GM11168 (cell line): ENCODE data around the gene PHF11.

Experiments used
- in situ Hi-C: fragments of 300-500 bp; cut with MboI; formaldehyde crosslinking; loops from one replicate; pipeline ENCODE4 v1.12.0; 2022; ENCODE audit warnings: low sequenced_read_pairs; ENCODE audit not compliant: unreplicated experiment

Gene PHF11

DNA sequence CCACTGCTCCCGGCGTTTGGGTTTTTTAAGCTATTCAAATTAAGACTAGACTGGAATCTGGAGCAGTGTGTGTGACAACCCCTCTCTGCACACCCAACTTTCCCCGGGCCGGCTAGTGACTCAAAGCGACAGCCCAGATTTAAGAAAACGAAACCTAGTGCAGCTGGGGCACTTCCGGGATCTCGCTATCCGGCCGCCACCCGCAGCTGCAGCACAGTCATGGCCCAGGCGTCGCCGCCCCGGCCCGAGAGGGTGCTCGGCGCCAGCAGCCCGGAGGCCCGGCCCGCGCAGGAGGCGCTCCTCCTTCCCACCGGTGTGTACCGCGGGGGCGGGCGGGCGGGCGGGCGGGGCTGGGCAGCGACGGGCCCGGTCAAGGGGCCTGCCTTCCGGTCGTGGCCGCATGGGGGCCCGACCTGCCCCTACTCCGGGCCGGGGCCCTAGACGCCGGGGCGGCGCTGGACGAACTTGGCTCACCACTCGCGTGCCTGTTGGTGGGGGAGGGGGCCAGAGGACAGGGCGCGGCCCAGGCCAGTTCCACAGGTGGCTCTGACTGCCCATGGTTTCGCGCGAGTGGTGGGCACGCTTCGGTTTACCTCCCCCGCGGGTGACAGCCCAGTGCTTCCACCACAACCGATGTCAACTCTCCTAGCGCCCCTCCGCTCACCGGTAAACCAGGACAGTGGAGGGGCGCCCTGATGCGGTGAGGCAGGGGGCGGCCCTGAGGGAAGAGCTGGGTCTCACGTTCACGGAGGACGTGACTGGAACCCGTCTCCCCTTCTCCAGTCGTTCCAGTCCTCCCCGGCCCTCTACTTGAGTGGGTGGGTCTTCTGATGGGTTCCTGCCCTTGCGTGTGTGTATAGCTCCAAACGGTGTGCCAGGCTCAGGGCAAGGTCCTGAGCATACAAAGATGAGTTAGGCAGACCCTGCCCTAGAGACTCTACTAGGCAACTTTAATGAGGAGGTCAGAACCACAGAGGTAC is at the start of gene PHF11:
PHF11 (plus strand) TSS at position 171 of the 980 bp plus-strand sequence; CDS start at position 220, 49 bp downstream.
- in situ Hi-C loops, result no loop called here

- in situ Hi-C loops, result no loop called here
Observed at GRCh38 chr13:49446473-49446872, 49.3 kb upstream of the PHF11 start.

GRCh38 chr13:49448753-49449152 is 47.0 kb upstream of the PHF11 start:
- in situ Hi-C loops, result no loop called here

DNA sequence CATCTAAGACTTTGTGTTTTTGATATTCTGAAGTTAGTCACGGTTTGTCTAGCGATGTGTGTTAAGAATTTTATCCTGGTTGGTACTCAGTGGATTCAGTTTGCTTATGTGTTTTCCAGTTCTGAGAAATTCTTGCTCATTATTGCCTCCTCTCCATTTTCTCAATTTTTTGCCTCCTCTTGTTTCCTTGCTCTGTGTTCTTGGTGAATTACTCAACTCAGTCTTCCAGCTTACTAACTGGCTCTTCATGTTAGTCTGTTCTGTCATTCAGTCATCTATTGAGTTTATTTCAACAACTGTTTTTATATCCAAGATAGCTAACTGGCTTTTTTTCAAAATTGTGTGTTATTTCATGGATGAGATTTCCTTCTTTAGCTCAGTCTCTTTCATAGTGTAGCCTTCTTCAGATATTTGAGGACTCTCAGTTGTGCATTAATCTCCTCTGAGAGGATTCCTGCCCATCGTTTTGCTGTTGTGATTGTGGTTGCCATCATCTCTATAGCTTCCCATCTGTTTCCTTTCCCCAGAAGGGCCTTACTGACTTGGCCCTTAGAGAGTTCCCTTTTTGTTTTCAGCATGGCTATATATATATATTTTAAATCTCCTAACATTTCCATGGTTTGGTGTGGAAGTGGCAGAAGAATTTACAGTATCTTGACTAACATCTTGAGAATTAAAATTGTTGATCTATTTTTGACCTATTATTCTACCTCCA is 45.5 kb upstream of the PHF11 start:
- in situ Hi-C loops, result no loop called here

- in situ Hi-C loops, result no loop called here
Observed at GRCh38 chr13:49452725-49453457, 42.9 kb upstream of the PHF11 start.

DNA sequence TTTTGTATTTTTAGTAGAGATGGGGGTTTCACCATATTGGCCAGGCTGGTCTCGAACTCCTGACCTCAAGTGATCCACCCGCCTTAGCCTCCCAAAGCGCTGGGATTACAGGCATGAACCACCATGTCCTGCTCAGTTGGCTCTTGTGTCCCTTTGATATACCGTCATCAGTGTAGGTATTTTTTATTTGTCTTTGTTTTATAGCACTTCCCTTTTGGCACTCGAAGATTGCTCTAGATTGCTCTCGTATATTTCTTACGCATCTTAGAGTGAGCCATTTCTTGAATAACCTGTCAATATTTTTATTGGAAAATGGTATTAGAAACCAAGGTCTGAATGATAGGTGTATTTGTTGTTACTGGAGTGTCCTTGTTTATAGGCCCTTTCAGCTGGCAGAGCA is 42.3 kb upstream of the PHF11 start:
- in situ Hi-C loops, result no loop called here

GRCh38 chr13:49454388-49455006 is 41.3 kb upstream of the PHF11 start:
- in situ Hi-C loops, result no loop called here

DNA sequence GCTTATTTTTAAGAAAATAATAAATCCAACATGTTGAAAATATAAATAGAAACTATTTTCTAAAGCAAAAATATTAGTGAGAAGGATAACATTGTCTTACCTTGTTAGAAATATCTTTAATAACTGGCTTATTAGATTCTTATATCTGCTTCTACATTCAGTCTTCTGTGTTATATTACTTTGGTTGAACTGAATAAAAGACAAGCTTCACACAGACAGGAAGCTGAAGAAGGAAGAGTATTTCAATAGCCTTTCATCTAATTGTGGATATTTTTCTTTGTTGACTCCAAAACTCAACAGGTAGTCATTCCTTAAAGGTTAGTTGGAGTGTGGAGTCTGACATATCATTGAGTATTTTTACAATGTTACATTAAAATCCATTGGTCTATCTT is 40.8 kb upstream of the PHF11 start:
- in situ Hi-C loops, result no loop called here

DNA sequence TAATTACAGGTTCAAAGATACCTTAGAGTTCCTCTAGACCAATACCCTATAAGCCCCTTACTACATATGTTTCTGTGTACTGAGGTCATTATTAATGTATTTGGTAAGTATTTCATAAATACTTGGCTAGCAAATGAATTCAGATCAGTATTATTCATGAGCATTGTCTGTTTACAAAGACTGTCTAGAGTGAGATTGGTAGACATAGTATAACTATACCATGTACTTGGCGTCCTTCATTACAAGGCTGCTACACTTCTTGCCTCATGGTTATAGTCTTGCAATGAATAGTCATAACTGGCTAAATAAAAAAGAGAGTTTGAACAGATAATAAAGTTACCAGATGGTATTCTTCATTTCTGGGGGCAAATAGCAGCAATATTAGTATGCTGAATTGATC is 39.6 kb upstream of the PHF11 start:
- in situ Hi-C loops, result no loop called here

DNA sequence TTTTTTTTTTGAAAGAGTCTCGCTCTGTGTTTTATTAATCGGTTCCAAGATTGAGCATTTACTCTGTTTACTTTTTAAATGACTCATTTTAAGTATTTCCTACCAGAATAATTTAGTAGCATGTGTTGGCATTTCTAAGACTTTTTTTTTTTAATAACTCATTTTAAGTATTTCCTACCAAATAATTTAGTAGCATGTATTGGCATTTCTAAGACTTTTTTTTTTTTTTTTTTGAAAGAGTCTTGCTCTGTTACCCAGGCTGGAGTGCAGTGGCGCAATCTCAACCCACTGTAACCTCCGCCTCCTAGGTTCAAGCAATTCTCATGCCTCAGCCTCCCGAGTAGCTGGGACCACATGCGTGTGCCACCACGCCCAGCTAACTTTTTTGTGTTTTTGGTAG is 38.5 kb upstream of the PHF11 start:
- in situ Hi-C loops, result no loop called here

- in situ Hi-C loops, result no loop called here
Observed at GRCh38 chr13:49459580-49459979, 36.2 kb upstream of the PHF11 start.

- in situ Hi-C loops, result no loop called here
Observed at GRCh38 chr13:49464085-49464484, 31.7 kb upstream of the PHF11 start.

- in situ Hi-C loops, result no loop called here
Observed at GRCh38 chr13:49464621-49465325, 31.0 kb upstream of the PHF11 start.

- in situ Hi-C loops, result no loop called here
Observed at GRCh38 chr13:49466292-49466838, 29.4 kb upstream of the PHF11 start.

DNA sequence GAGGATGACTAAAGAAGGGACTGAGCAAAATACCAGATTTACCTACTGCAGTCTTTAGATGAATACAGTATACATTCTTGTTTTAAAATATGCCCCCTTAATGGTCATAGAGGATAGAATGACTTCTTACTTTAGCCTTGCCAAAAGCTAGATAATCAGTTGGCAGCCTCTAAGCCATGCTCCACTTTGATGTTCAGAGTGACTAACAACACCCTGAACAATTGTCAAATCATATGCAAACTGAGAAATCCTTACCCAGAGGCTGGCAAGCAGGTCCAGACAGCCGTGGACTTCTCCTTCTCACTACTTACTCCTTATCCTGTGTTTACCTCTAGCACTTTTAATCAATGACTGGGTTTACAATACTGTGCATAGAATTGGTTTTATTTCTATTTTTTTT is 23.6 kb upstream of the PHF11 start:
- in situ Hi-C loops, result no loop called here

DNA sequence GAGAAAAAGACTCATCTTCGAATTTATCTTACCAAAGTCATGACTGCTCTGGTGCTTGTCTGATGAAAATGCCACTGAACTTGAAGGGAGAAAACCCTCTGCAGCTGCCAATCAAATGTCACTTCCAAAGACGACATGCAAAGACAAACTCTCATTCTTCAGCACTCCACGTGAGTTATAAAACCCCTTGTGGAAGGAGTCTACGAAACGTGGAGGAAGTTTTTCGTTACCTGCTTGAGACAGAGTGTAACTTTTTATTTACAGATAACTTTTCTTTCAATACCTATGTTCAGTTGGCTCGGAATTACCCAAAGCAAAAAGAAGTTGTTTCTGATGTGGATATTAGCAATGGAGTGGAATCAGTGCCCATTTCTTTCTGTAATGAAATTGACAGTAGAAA is 19.2 kb upstream of the PHF11 start:
- in situ Hi-C loops, result no loop called here

DNA sequence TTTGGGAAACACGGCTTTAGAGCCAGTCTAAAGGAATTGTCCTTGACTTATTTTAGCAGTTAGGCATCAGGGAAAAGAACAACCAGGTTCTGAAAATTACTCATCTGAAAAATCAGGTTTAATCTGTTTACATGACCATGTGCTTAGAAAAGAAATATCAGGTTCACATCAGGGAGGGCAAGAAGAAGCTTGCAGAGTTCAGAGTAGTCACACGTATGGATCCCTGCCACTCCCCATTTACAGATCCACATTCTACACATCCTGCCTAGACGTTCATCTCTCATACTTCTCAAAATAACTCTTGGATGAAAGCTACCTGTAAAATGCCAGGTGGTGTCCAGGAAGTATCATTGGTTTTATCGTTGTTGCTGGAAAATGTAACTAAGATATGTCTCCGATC is 14.0 kb upstream of the PHF11 start:
- in situ Hi-C loops, result no loop called here

- in situ Hi-C loops, result no loop called here
Observed at GRCh38 chr13:49488563-49488962, 7.2 kb upstream of the PHF11 start.

GRCh38 chr13:49494645-49495044 is 1.1 kb upstream of the PHF11 start:
- in situ Hi-C loops, result no loop called here
